ENCODE measurements around the gene TSLP.

TSLP gene

GRCh38 chr5:111119221-111119620, 47.7 kb downstream of the TSLP start:
- no peaks in the 10 kb centered on the region for H3K9me3 Mint-ChIP-seq
- no peak for DNase-seq
- peaks cover 50% of the 10 kb centered on the region for H3K4me1 Mint-ChIP-seq (ENCODE audit: low read depth)
- peaks cover 87% of the 10 kb centered on the region for H3K36me3 Mint-ChIP-seq (ENCODE audit: low read depth)
- H3K4me3 Mint-ChIP-seq = no peak overlapping the region
- H3K27ac Mint-ChIP-seq = peak overlapping the region; percentile 63
- H3K27me3 Mint-ChIP-seq = no peaks in the 10 kb centered on the region

- no peak overlapping the region for H3K27ac Mint-ChIP-seq
- H3K4me3 Mint-ChIP-seq = no peak overlapping the region
- H3K9me3 Mint-ChIP-seq = no peaks in the 10 kb centered on the region
- H3K4me1 Mint-ChIP-seq (ENCODE audit: low read depth) = peaks cover 52% of the 10 kb centered on the region
- H3K36me3 Mint-ChIP-seq (ENCODE audit: low read depth) = peaks cover 85% of the 10 kb centered on the region
- DNase-seq = no peak
- no peaks in the 10 kb centered on the region for H3K27me3 Mint-ChIP-seq
These were observed 48.3 kb downstream of the TSLP start for GRCh38 chr5:111119856-111120255.

GRCh38 chr5:111120911-111121310, 49.4 kb downstream of the TSLP start:
- Mint-ChIP-seq H3K4me3 (no peak overlapping the region), H3K9me3 (no peaks in the 10 kb centered on the region), H3K36me3 (ENCODE audit: low read depth) (peaks cover 80% of the 10 kb centered on the region), H3K27me3 (no peaks in the 10 kb centered on the region), H3K27ac (peak overlapping the region; percentile 22), H3K4me1 (ENCODE audit: low read depth) (peaks cover 50% of the 10 kb centered on the region)
- DNase-seq = no peak

- H3K27me3 Mint-ChIP-seq = no peaks in the 10 kb centered on the region
- no peaks in the 10 kb centered on the region for H3K9me3 Mint-ChIP-seq
- peak overlapping the region; percentile 42 for H3K27ac Mint-ChIP-seq
- H3K36me3 Mint-ChIP-seq (ENCODE audit: low read depth) = peaks cover 82% of the 10 kb centered on the region
- H3K4me1 Mint-ChIP-seq (ENCODE audit: low read depth) = peaks cover 43% of the 10 kb centered on the region
- DNase-seq = no peak
- H3K4me3 Mint-ChIP-seq = no peak overlapping the region
These were observed 50.4 kb downstream of the TSLP start for GRCh38 chr5:111121926-111122325.

- H3K36me3 Mint-ChIP-seq (ENCODE audit: low read depth) = peaks cover 82% of the 10 kb centered on the region
- no peak overlapping the region for H3K4me3 Mint-ChIP-seq
- peaks cover 40% of the 10 kb centered on the region for H3K4me1 Mint-ChIP-seq (ENCODE audit: low read depth)
- H3K9me3 Mint-ChIP-seq = no peaks in the 10 kb centered on the region
- no peak for DNase-seq
- no peaks in the 10 kb centered on the region for H3K27me3 Mint-ChIP-seq
- H3K27ac Mint-ChIP-seq = no peak overlapping the region
These were observed 50.9 kb downstream of the TSLP start for GRCh38 chr5:111122398-111122797.

- no peaks in the 10 kb centered on the region for H3K27me3 Mint-ChIP-seq
- peaks cover 84% of the 10 kb centered on the region for H3K36me3 Mint-ChIP-seq (ENCODE audit: low read depth)
- H3K4me3 Mint-ChIP-seq = no peak overlapping the region
- no peak overlapping the region for H3K27ac Mint-ChIP-seq
- peaks cover 25% of the 10 kb centered on the region for H3K4me1 Mint-ChIP-seq (ENCODE audit: low read depth)
- H3K9me3 Mint-ChIP-seq = no peaks in the 10 kb centered on the region
- no peak for DNase-seq
These were observed 53.3 kb downstream of the TSLP start for GRCh38 chr5:111124793-111125192.

- Mint-ChIP-seq H3K27ac (no peak overlapping the region), H3K4me3 (no peak overlapping the region), H3K9me3 (no peaks in the 10 kb centered on the region), H3K4me1 (ENCODE audit: low read depth) (peaks cover 14% of the 10 kb centered on the region), H3K27me3 (no peaks in the 10 kb centered on the region), H3K36me3 (ENCODE audit: low read depth) (peaks cover 69% of the 10 kb centered on the region)
- DNase-seq = no peak
These were observed 55.4 kb downstream of the TSLP start for GRCh38 chr5:111126896-111127295.
